ENCODE results near the gene PLA2G6. TPM values are rescaled to one million over a fixed set of nuclear protein-coding genes. Genes with fewer than 3 reads are reported as not detected.
A peak's percentile ranks its signal among the peaks of the same experiment; 100 is the strongest.

PLA2G6 gene
- total and polyA plus RNA-seq, 2 of the 13 experiments (the other 11 are each of a cell fraction or from before 2014, with no cell fraction given), result 4.8 to 11.5 TPM

DNA sequence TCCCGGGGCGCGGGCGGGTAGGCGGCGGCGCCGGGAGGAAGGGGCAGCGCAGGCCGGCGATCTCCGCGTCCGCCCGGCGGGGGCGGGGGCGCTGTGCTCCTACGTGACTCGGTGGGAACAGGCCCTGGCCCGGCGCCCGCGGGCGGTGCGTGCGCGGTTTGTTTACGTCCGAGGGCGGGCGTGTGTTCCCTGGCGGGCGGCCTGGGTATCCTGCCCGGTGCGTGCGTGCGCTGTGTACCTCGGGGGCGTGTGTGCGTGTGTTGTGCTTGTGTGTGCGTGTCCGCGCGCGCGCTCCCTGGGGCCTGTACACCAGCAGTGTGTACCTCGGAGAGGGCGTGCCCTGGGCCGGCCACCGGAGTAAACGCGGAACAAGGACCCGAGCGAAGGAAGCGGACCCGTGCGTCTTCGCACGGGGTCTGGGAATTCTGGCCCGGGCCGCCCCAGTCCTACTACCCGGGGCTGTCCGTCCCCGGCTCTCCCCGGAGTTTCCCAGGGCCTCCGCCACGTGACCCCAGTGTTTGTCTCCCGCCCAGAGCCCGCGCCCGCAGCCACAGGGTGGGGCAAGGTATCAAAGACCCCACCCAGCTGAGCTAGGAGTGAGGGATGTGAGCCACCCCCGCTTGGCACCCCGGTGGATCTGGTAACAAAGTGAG, 20.9 kb upstream of the PLA2G6 start (continued):
- TF ChIP-seq, protein P1, sequence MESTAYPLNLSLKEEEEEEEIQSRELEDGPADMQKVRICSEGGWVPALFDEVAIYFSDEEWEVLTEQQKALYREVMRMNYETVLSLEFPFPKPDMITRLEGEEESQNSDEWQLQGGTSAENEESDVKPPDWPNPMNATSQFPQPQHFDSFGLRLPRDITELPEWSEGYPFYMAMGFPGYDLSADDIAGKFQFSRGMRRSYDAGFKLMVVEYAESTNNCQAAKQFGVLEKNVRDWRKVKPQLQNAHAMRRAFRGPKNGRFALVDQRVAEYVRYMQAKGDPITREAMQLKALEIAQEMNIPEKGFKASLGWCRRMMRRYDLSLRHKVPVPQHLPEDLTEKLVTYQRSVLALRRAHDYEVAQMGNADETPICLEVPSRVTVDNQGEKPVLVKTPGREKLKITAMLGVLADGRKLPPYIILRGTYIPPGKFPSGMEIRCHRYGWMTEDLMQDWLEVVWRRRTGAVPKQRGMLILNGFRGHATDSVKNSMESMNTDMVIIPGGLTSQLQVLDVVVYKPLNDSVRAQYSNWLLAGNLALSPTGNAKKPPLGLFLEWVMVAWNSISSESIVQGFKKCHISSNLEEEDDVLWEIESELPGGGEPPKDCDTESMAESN (CRISPR knock-in tag; conservative IDR thresholded peaks at IDR 0.05), result 0 out of 2 replicates have a peak, but pooled peaks have one; percentile 53
- TF ChIP-seq, protein P2, sequence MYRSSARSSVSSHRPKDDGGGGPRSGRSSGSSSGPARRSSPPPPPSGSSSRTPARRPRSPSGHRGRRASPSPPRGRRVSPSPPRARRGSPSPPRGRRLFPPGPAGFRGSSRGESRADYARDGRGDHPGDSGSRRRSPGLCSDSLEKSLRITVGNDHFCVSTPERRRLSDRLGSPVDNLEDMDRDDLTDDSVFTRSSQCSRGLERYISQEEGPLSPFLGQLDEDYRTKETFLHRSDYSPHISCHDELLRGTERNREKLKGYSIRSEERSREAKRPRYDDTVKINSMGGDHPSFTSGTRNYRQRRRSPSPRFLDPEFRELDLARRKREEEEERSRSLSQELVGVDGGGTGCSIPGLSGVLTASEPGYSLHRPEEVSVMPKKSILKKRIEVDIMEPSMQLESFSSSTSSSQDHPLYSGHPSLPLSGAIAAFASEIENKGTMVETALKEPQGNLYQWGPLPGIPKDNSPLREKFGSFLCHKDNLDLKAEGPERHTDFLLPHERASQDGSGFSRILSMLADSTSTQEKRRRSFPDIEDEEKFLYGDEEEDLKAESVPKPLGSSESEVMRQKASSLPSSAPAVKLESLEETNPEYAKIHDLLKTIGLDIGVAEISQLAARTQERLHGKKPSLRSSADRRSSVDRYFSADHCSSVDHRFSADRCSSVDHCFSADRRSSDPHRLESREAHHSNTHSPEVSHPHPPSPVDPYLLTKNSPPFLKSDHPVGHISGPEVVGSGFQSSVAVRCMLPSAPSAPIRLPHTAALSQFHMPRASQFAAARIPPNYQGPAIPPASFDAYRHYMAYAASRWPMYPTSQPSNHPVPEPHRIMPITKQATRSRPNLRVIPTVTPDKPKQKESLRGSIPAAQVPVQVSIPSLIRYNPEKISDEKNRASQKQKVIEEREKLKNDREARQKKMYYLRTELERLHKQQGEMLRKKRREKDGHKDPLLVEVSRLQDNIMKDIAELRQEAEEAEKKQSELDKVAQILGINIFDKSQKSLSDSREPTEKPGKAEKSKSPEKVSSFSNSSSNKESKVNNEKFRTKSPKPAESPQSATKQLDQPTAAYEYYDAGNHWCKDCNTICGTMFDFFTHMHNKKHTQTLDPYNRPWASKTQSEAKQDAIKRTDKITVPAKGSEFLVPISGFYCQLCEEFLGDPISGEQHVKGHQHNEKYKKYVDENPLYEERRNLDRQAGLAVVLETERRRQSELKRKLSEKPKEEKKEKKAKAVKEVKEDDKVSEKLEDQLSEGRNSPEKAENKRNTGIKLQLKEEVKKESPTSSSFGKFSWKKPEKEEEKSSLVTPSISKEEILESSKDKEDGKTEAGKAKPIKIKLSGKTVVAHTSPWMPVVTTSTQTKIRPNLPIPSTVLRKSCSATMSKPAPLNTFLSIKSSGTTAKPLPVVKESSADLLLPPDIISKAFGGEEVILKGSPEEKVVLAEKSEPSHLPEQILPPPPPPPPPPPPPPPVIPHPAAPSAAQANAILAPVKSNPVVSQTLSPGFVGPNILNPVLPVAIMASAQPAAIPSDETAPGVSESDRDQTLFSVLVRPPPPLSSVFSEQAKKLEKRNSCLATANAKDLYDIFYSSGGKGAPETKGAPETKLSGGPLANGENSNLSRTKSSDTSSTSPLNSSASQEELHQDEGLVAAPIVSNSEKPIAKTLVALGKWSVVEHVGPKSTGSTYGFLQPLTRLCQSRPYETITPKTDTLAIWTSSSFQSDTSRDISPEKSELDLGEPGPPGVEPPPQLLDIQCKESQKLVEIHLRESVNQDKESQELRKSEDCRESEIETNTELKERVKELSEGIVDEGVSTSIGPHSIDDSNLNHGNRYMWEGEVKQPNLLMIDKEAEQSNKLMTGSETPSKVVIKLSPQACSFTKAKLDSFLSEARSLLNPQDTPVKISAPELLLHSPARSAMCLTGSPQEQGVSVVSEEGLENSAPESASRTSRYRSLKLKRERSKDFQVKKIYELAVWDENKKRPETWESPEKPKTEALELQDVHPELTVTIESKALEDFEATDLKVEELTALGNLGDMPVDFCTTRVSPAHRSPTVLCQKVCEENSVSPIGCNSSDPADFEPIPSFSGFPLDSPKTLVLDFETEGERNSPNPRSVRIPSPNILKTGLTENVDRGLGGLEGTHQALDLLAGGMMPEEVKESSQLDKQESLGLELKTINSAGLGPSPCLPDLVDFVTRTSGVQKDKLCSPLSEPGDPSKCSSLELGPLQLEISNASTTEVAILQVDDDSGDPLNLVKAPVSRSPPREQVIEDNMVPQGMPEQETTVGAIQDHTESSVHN (CRISPR knock-in tag; IDR thresholded peaks at IDR 0.05), result 0 out of 2 replicates have a peak, but pooled peaks have one; percentile 19
- TF ChIP-seq PAX8 (CRISPR knock-in tag; IDR thresholded peaks at IDR 0.05; ENCODE audit: borderline replicate concordance) (0 out of 2 replicates have a peak, but pooled peaks have one; percentile 64), ZNF672 (CRISPR knock-in tag; IDR thresholded peaks at IDR 0.05) (no peak), CC2D1A (CRISPR knock-in tag; IDR thresholded peaks at IDR 0.05) (no peak), ZNF230 (CRISPR knock-in tag; IDR thresholded peaks at IDR 0.05) (no peak), ZNF446 (CRISPR knock-in tag; IDR thresholded peaks at IDR 0.05) (0 out of 2 replicates have a peak, but pooled peaks have one; percentile 74), IRX3 (CRISPR knock-in tag; IDR thresholded peaks at IDR 0.05; ENCODE audit: borderline replicate concordance, low read depth) (0 out of 2 replicates have a peak, but pooled peaks have one; percentile 58), IRF2 (CRISPR knock-in tag; IDR thresholded peaks at IDR 0.05) (no peak), LCORL (IDR thresholded peaks at IDR 0.05) (no peak), LCORL (CRISPR knock-in tag; IDR thresholded peaks at IDR 0.05) (peak; percentile 45), ZFX (CRISPR knock-in tag; IDR thresholded peaks at IDR 0.05; ENCODE audit: low read depth) (peak; percentile 74), ZNF17 (CRISPR knock-in tag; IDR thresholded peaks at IDR 0.05) (0 out of 2 replicates have a peak, but pooled peaks have one; percentile 22), REXO4 (CRISPR knock-in tag; IDR thresholded peaks at IDR 0.05; ENCODE audit: borderline replicate concordance) (no peak)
